GM21528 (cell line): ENCODE measurements around the gene KPNA2.
"Not testable (repeated sequence)": the region's sequence is repeated elsewhere in the genome, so short reads cannot be mapped to it uniquely, and the experiment has no call there.

Experiments used
- ATAC-seq: cut with Tn5 transposase; IDR thresholded peaks from one replicate; pipeline ENCODE4 v1.9.1; 2021; ENCODE audit warnings: mild to moderate bottlenecking, moderate library complexity; ENCODE audit not compliant: unreplicated experiment, low FRiP score

Gene KPNA2

GRCh38 chr17:68019675-68020408, 15.7 kb upstream of the KPNA2 start:
- peak; percentile 90 for ATAC-seq

- ATAC-seq = no peak
Observed at GRCh38 chr17:68020409-68020756, 15.2 kb upstream of the KPNA2 start.

- not testable (repeated sequence) for ATAC-seq
Observed at GRCh38 chr17:68020791-68021190, 14.7 kb upstream of the KPNA2 start.

- no peak for ATAC-seq
Observed at GRCh38 chr17:68021963-68022362, 13.6 kb upstream of the KPNA2 start.

- ATAC-seq = not testable (repeated sequence)
Observed at GRCh38 chr17:68022547-68022946, 13.0 kb upstream of the KPNA2 start.

- no peak for ATAC-seq
Observed at GRCh38 chr17:68029512-68030215, 5.9 kb upstream of the KPNA2 start.

GRCh38 chr17:68033636-68034451, 1.7 kb upstream of the KPNA2 start:
- no peak for ATAC-seq

- no peak for ATAC-seq
Observed at GRCh38 chr17:68034452-68034776, 1.1 kb upstream of the KPNA2 start.

- peak; percentile 86 for ATAC-seq
Observed at GRCh38 chr17:68035131-68035522, 408 bp upstream of the KPNA2 start.

- ATAC-seq = no peak
Observed at GRCh38 chr17:68036304-68037147, 991 bp downstream of the KPNA2 start.

GRCh38 chr17:68047153-68047846, 11.8 kb downstream of the KPNA2 start:
- ATAC-seq = no peak

GRCh38 chr17:68047890-68048542, 12.5 kb downstream of the KPNA2 start:
- not testable (repeated sequence) for ATAC-seq

GRCh38 chr17:68048996-68049395, 13.5 kb downstream of the KPNA2 start:
- ATAC-seq = no peak

- ATAC-seq = not testable (repeated sequence)
Observed at GRCh38 chr17:68049812-68050437, 14.4 kb downstream of the KPNA2 start.

GRCh38 chr17:68051321-68052312, 16.1 kb downstream of the KPNA2 start:
- not testable (repeated sequence) for ATAC-seq

GRCh38 chr17:68052810-68053209, 17.3 kb downstream of the KPNA2 start:
- no peak for ATAC-seq

- no peak for ATAC-seq
Observed at GRCh38 chr17:68053231-68054013, 17.9 kb downstream of the KPNA2 start.
